Panc1 (cell line): ENCODE data around the gene IRF2. TPM values are rescaled to one million over a fixed set of nuclear protein-coding genes. Genes with fewer than 3 reads are reported as not detected.

Experiments
- ATAC-seq: fragments of 200-7000 bp; cut with Tn5 transposase; 2 replicates; pipeline ENCODE4 v1.9.1; 2020; ENCODE audit warnings: mild to moderate bottlenecking, moderate library complexity
- BruUV-seq: library from RNA; stranded (reverse); fragments of 400-500 nt; replicated peaks from 2 replicates; lab custom pipeline; 2021; lab: Mats Ljungman, UMichigan
- CTCF ChIA-PET: fragments of 300-600 bp; sonication (Branson Sonifier 250); formaldehyde crosslinking; loops from one replicate; lab custom pipeline; 2022; ENCODE audit warnings: antibody characterized with exemption; lab: Charles Lee
- POLR2A ChIA-PET: fragments of 300-600 bp; sonication (Branson Sonifier 250); formaldehyde crosslinking; loops from one replicate; lab custom pipeline; 2022; ENCODE audit warnings: antibody characterized with exemption; lab: Charles Lee
- DNase-seq: peaks from one replicate; pipeline ENCODE4 v3.0.0-alpha.2; 2010; ENCODE audit warnings: low read depth, low spot score
- H3K27ac ChIP-seq: 2 replicates; pipeline ENCODE4 v1.5.1; 2011; ENCODE audit warnings: mild to moderate bottlenecking, low read length, inconsistent platforms
- H3K27me3 ChIP-seq: fragments of 200-500 bp; sonication (Bioruptor generic); 2 replicates; pipeline ENCODE4 v1.6.0; 2014; ENCODE audit warnings: low read length, inconsistent platforms; ENCODE audit not compliant: control insufficient read depth, insufficient read depth
- H3K36me3 ChIP-seq: fragments of 200-500 bp; sonication (Bioruptor generic); 2 replicates; pipeline ENCODE4 v1.5.1; 2014; ENCODE audit warnings: inconsistent platforms, mild to moderate bottlenecking, low read length, moderate library complexity; ENCODE audit not compliant: control insufficient read depth, insufficient read depth
- H3K4me1 ChIP-seq: 2 replicates; pipeline ENCODE4 v1.5.1; 2011; ENCODE audit warnings: inconsistent platforms, mild to moderate bottlenecking, low read length, moderate library complexity; ENCODE audit not compliant: control insufficient read depth, insufficient read depth
- H3K4me3 ChIP-seq, 2 experiments: 2 replicates each; pipeline ENCODE4 v1.5.1; 2011 to 2012; ENCODE audit warnings: low read depth in 2 of 2, low read length in 2 of 2, mild to moderate bottlenecking in 2 of 2, inconsistent platforms in 1 of 2, moderate library complexity in 1 of 2
- H3K9me3 ChIP-seq: fragments of 200-500 bp; sonication (Bioruptor generic); 2 replicates; pipeline ENCODE4 v1.5.1; 2014; ENCODE audit warnings: low read depth, mild to moderate bottlenecking, inconsistent platforms, low read length, moderate library complexity; ENCODE audit not compliant: control insufficient read depth, insufficient read depth
- CTCF ChIP-seq: fragments of 450-650 bp; IDR thresholded peaks from 2 replicates; pipeline ENCODE4 v1.5.1; 2017; ENCODE audit warnings: mild to moderate bottlenecking
- POLR2AphosphoS5 ChIP-seq: IDR thresholded peaks from 2 replicates; pipeline ENCODE4 v1.6.1; 2012; ENCODE audit warnings: mild to moderate bottlenecking, low read depth, low read length, moderate library complexity
- REST ChIP-seq, 2 experiments: IDR thresholded peaks; 2 replicates each; pipeline ENCODE4 v1.6.1; 2011 to 2012; ENCODE audit warnings: low read depth in 2 of 2, control low read depth in 1 of 2, low read length in 1 of 2, mild to moderate bottlenecking in 1 of 2, moderate library complexity in 1 of 2; ENCODE audit not compliant: insufficient read depth in 1 of 2
- SIN3A ChIP-seq: IDR thresholded peaks from 2 replicates; pipeline ENCODE4 v1.6.1; 2012; ENCODE audit warnings: low read depth, mild to moderate bottlenecking, low read length, moderate library complexity, borderline replicate concordance; ENCODE audit not compliant: insufficient read depth
- TCF7L2 ChIP-seq: IDR thresholded peaks from 2 replicates; pipeline ENCODE4 v1.6.1; 2011; ENCODE audit warnings: mild to moderate bottlenecking, low read depth, low read length, inconsistent platforms
- in situ Hi-C: cut with HindIII; loops from 2 replicates; pipeline ENCODE4 v1.10.0; 2016; ENCODE audit warnings: low sequenced_read_pairs, low pct_unique_long_range_greater_than_20kb
- intact Hi-C: fragments of 100-400 bp; cut with micrococcal nuclease; formaldehyde crosslinking; loops from one replicate; pipeline ENCODE4 v1.10.0; 2022; ENCODE audit not compliant: unreplicated experiment
- total RNA-seq: library from RNA; stranded (reverse); gene quantifications from one replicate; pipeline ENCODE4 v1.2.1, GENCODE V29; 2021; ENCODE audit not compliant: unreplicated experiment

IRF2 gene
- total RNA-seq, 1 experiment from 2014 or later: 16.2 TPM

GRCh38 chr4:184345573-184345922, 128.8 kb downstream of the IRF2 start:
- H3K27me3 ChIP-seq: no peaks in the 10 kb centered on the region
- peaks cover 4% of the 10 kb centered on the region; the same call in 1 of the 2 replicates for H3K4me1 ChIP-seq
- ChIA-PET CTCF (no interaction called here), POLR2A (no interaction called here)
- in situ Hi-C loops (no loop called here), intact Hi-C loops (no loop called here)
- H3K36me3 ChIP-seq: no peaks in the 10 kb centered on the region
- no TSS peak for BruUV-seq
- H3K4me3 ChIP-seq: no peak overlapping the region
- no peak overlapping the region for H3K27ac ChIP-seq
- no peak for ATAC-seq
- DNase-seq: no peak
- no peaks in the 10 kb centered on the region for H3K9me3 ChIP-seq
- TF ChIP-seq TCF7L2 (no peak), POLR2AphosphoS5 (no peak), CTCF (no peak), SIN3A (no peak), REST (IDR thresholded peaks at IDR 0.05; ENCODE audit: insufficient read depth in 1 of 2, low read depth in 2 of 2, low read length in 1 of 2) (no peak)

- no peak for ATAC-seq
- no peaks in the 10 kb centered on the region for H3K36me3 ChIP-seq
Observed at GRCh38 chr4:184344899-184345572, 129.3 kb downstream of the IRF2 start.

More at GRCh38 chr4:184344899-184345572, 129.3 kb downstream of the IRF2 start:
- no peak for TF ChIP-seq POLR2AphosphoS5
- no peak for TF ChIP-seq SIN3A
- TF ChIP-seq REST (IDR thresholded peaks at IDR 0.05; ENCODE audit: insufficient read depth in 1 of 2, low read depth in 2 of 2, low read length in 1 of 2): no peak
- TF ChIP-seq CTCF: no peak
- no peak for TF ChIP-seq TCF7L2
- ChIA-PET CTCF (no interaction called here), POLR2A (no interaction called here)
- H3K4me1 ChIP-seq: peaks cover 4% of the 10 kb centered on the region; the same call in 1 of the 2 replicates
- no TSS peak for BruUV-seq
- in situ Hi-C loops (no loop called here), intact Hi-C loops (no loop called here)
- no peaks in the 10 kb centered on the region for H3K27me3 ChIP-seq
- H3K4me3 ChIP-seq: no peak overlapping the region
- no peaks in the 10 kb centered on the region for H3K9me3 ChIP-seq
- no peak overlapping the region for H3K27ac ChIP-seq
- no peak for DNase-seq
